GM18502 (cell line): Measurements from ENCODE around the gene PLXNB1.

Experiments
- ATAC-seq: cut with Tn5 transposase; IDR thresholded peaks from one replicate; pipeline ENCODE4 v1.9.1; 2021; ENCODE audit warnings: mild to moderate bottlenecking; ENCODE audit not compliant: unreplicated experiment, poor library complexity

The PLXNB1 gene

GRCh38 chr3:48372377-48372770 lies 57.5 kb downstream of the PLXNB1 start:
- no peak for ATAC-seq

- no peak for ATAC-seq
Measured at GRCh38 chr3:48371651-48372376, 58.1 kb downstream of the PLXNB1 start, which contains the start of gene FBXW12. Gene FBXW12, plus strand, starts transcription at chr3:48372219. Its CDS starts 549 bp downstream, at chr3:48372768.

GRCh38 chr3:48370333-48370713 lies 59.6 kb downstream of the PLXNB1 start:
- ATAC-seq: no peak

- no peak for ATAC-seq
Measured at GRCh38 chr3:48369693-48370332, 60.1 kb downstream of the PLXNB1 start.

GRCh38 chr3:48367201-48367600 lies 62.7 kb downstream of the PLXNB1 start:
- ATAC-seq: no peak

GRCh38 chr3:48364840-48365239 lies 65.0 kb downstream of the PLXNB1 start:
- ATAC-seq: no peak

GRCh38 chr3:48361928-48362327 lies 68.0 kb downstream of the PLXNB1 start:
- no peak for ATAC-seq

GRCh38 chr3:48356419-48356818 lies 73.5 kb downstream of the PLXNB1 start:
- ATAC-seq: no peak

- ATAC-seq: no peak
Measured at GRCh38 chr3:48353987-48354386, 75.9 kb downstream of the PLXNB1 start.
